Fibroblast of the conjunctiva (primary cell): Measurements from ENCODE around the gene ZNF22.

ENCODE experiments used
- DNase-seq: peaks from one replicate; pipeline ENCODE4 v3.0.0-alpha.2; 2010; ENCODE audit warnings: low read depth

The ZNF22 gene

DNA sequence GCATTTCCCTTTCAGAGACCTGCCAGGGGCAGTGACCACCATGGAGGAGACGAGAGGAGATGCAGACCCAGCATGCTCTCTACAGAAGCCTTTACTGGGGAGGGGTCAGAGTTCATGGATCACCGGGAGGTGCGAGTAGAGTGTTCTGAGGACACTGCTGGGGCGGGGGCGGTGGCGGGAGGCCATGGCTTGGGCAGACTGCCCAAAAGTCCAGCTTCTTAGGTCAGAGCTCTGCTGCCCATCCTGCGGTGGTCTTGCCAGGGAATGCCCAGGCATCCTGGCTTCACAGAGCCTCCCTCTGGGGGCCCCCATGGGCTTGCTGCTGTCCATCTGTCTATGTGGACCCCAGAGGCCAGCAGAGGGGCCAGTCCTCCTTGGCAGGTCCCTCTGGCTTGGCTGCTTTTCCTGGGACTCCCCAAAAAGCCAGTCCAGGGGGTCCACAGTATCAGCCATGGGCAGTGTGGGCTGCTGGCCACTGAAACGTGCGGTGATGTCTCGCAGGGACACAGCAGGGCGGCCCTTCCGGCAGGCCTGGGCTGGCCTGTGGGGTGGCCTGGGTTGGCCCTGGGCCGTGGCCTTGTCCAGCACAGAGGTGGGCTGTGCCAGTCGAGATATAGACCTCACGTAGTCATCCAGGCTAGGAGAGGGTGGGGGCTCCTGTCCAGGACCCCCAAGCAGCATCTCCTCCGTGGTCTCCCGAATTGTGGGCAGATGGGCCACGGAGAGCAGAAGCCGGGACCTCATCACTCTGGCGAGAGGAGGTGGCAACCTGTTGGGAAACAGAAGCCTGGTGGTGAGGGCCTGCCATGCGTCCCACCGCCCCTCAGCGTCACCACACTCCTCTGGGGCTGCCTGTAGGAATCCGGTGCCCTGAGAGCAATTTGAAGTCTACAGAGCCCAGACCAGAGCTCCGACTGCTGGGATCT, 23.2 kb upstream of the ZNF22 start:
- DNase-seq = no peak

- no peak for DNase-seq
These were observed 22.5 kb upstream of the ZNF22 start for GRCh38 chr10:44978213-44978569.

DNA sequence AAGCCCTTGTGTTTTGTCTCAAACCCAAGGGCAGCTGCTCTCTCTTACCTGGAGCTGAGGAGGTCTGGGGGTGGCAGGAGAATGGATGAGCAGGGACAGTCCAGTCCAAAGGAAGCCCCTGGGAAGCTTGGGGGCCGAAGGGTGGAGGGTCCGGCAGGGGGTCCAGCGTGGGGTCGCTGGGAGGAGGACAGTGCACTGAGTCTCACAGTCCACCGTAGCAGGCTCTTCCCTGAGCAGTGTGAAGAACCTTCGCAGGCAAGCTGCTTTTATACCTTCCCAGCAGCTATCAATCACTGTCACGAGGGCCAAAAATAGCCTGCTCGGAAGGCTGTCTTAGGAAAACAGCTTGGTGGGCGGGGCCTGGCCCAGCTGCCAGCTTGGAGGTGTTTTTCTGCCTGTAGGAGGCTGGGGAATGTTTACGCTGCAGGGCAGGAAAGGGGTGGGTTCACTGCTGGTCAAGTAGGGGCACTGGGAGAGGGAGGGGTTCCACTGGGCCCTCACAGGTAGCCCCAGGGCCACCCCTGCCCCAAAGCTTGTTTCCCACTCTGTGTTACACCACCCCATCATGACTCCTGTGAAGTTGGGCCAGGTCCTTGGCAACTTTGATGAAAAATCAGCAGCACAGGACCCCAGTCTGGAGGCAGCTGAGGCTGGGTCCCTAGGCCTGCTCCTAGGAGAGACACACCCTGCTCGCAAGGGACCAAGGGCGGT, 22.0 kb upstream of the ZNF22 start, which contains the start of gene DEPP1:
DEPP1 (minus strand) TSS at position 240 of the 711 bp plus-strand sequence. CDS start 779 bp downstream, outside the sequence.
- DNase-seq = peak; percentile 60

GRCh38 chr10:44979281-44980191, 21.2 kb upstream of the ZNF22 start:
- no peak for DNase-seq

GRCh38 chr10:44980309-44981171, 20.2 kb upstream of the ZNF22 start:
- no peak for DNase-seq

GRCh38 chr10:44981172-44982113, 19.3 kb upstream of the ZNF22 start:
- peak; percentile 78 for DNase-seq

DNA sequence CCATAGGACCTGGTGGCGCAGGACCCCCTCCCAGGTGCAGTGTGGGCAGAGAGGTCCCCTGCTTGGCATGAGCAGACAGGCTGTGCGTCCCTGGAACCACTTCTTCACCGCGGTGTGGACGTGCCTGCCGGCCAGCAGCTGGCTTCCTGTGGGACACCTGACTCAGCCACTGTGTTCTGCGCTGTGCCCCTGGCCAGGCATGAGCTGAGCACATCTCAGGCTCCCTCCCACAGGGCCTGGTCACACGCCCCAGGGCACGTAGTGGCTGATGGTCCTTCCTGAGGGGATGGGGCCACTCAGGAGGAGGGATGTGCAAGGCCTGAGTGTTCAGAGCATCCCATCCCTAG, 18.6 kb upstream of the ZNF22 start:
- no peak for DNase-seq

GRCh38 chr10:44982496-44982895, 18.2 kb upstream of the ZNF22 start:
- DNase-seq = no peak

- no peak for DNase-seq
These were observed 17.4 kb upstream of the ZNF22 start for GRCh38 chr10:44983066-44983894.

GRCh38 chr10:44983895-44984278, 16.8 kb upstream of the ZNF22 start:
- DNase-seq = no peak

- DNase-seq = no peak
These were observed 16.0 kb upstream of the ZNF22 start for GRCh38 chr10:44984671-44985101.

DNA sequence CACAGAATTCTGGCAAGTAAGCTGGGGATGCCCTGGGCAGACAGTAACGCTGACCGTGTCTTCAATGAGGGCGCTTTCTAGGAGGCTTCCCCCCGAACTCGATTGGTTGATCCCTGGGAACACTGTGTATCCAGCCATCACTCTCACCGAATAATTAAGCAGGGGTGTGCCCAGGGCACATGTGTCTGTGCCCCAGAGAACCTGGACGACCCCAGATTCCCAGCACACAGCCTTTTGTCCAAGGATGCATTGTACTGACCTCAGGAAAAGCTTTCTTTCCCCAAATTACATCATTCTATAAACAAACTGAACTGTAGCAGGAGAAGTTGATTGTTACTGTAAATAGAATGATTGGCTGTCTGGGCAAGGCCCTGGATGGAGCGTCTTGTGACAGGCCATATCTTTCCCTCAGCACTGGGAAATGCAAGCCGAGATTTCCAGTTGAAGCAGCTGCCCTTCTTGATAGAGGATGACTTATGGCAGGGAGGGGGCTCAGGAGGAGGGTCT, 15.5 kb upstream of the ZNF22 start:
- DNase-seq = no peak

GRCh38 chr10:44986179-44986578, 14.5 kb upstream of the ZNF22 start:
- DNase-seq = no peak

GRCh38 chr10:44986670-44987069, 14.1 kb upstream of the ZNF22 start:
- DNase-seq = no peak

GRCh38 chr10:44988957-44989585, 11.7 kb upstream of the ZNF22 start:
- DNase-seq = no peak

- no peak for DNase-seq
These were observed 11.0 kb upstream of the ZNF22 start for GRCh38 chr10:44989597-44990301.

DNA sequence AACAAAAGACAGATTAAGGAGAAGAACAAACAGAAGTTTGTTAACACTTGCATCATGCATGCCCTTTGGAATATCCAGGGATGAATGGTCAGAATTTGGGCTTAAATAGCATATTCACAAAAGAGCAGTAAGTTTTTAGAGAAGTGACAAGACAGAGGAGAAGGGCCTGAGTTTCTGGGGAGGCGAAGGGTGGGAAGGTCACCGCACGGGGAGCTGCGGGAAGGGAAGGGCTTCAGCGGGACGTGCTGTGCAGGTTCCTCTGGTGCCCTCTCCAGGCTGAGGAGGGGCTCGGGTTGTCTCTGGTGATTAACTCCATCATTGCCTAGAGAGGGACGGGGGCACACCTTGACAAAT, 10.4 kb upstream of the ZNF22 start:
- no peak for DNase-seq

- DNase-seq = no peak
These were observed 9.8 kb upstream of the ZNF22 start for GRCh38 chr10:44990965-44991364.
